ENCODE data around the gene RERE.
A peak's percentile ranks its signal among the peaks of the same experiment; 100 is the strongest.

RERE gene

GRCh38 chr1:8426996-8427395, 390.4 kb downstream of the RERE start:
- no peak for DNase-seq (ENCODE audit: low read depth in 2 of 2)

DNA sequence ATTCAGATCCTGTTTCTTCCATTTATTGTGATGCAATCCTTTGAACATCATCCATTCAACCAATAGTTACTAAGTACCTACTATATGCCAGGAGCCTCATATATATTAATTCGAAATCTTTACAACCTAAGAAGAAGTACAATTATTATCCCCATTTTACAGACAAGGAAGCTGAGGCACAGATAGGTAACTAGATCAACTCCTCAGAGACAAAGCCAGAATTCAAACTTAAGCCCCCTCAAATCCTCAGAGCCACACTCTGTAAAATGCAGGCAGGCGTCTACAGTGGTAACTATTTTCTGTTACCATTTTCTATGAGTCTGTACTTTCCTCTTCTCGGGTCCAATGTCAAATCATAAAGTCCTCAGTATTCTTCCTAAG, 391.7 kb downstream of the RERE start:
- no peak for DNase-seq (ENCODE audit: low read depth in 2 of 2)

GRCh38 chr1:8425150-8425780, 392.2 kb downstream of the RERE start:
- DNase-seq (ENCODE audit: low read depth in 2 of 2): no peak

DNA sequence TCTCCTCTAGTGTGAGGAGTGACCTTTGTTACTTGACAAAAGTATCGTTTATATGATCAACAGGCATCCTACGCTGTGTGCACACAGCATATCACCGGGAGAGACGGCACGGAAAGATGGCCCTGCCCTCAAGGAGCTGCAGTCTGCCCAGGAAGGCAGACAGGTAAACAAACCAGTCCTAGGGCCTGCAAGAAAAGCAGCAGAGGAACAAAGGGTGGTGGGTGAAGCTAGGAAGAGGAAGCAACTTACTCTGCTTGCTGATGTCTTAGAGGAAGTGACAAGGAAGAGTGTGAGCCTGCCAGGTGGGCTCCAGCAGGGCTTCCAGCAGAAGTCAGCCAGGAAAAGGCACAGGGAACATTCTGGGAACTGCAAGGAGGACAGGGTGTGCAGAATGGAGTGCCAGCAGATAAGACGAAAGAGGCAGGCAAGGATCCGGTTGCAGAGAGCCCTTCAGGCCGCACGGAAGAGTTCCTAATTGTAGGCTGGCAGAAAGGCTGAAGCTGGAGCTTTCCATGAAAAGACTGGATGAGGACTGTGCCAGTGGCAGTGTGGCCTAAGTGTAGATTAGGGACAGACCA, 392.8 kb downstream of the RERE start:
- peak; percentile 33 to 40 for DNase-seq (ENCODE audit: low read depth in 2 of 2)

GRCh38 chr1:8423692-8424538, 393.5 kb downstream of the RERE start:
- DNase-seq (ENCODE audit: low read depth in 2 of 2): peak; percentile 35 to 62

GRCh38 chr1:8423269-8423691, 394.2 kb downstream of the RERE start:
- no peak for DNase-seq (ENCODE audit: low read depth in 2 of 2)

DNA sequence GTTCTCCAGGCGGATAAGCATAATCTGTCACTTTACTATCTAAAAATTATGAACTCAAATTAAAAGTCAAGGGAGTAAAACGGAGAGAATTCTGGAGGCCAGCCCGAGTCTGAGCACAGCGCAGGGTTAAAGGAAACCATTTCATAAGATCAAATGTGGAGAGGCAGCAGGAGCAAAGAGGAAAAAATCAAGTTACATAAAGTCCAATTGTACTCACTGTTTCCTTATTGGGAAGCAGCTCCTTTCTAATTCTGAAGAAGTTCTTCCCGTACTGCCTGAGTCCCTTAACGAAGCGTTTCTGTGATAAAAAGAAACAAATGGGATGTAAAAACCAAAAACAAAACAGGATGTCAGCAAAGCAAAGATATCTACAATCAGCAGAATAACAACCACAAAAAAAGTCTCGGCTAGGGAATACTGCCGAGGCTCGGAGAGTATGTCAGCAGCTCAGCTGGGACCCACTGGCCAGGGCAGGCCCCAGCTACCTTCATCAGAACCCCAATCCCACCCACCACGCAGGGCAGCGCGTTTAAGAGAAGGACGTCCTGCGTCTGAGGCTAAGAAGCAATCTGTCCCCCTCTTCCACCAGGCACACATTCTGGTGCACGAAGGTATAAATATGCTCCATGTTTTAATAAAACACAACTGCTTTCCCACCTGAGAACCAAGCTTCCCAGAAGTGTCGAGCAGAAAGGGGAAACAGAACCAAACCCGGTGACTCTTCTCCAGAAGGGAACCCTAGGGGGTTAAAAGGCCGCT, 394.8 kb downstream of the RERE start:
- DNase-seq (ENCODE audit: low read depth in 2 of 2): no peak

GRCh38 chr1:8421721-8422120, 395.7 kb downstream of the RERE start:
- DNase-seq (ENCODE audit: low read depth in 2 of 2): no peak

DNA sequence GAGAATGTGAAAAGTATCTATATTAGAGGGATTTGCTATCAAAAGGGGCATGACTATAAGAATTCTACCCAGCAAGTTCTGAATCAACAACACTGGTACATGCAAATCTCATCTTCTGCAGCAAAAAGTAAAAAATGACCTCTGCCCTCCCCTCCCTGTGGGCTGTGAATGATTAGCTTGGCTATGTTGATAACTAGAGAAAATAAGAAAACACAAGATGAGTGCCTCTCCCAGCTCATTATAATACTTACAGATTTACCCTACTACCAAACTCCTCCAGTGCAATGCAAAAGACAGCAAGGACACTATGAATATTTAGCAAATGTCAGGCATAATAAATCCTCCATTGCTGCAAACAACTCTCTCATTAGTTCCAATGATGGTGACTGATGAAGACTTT, 397.1 kb downstream of the RERE start:
- no peak for DNase-seq (ENCODE audit: low read depth in 2 of 2)

DNA sequence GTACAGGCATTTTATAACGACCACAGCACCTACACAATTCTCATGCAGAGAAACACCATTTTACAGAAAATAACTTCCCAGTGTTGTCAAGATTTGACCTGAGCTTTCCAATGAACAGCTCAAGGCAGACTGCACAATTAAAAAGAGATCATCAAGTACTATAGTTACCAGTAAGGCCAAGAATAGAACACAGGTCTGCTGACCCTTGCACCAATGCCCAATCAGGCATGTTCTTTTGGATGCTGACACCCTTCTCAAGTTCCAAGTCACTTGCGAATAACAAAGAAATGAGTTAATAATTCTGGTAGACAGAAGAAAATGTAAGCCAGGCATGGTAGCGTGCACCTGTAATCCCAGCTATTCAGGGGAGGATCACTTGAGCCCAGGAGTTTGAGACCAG, 397.6 kb downstream of the RERE start:
- no peak for DNase-seq (ENCODE audit: low read depth in 2 of 2)

- DNase-seq (ENCODE audit: low read depth in 2 of 2): no peak
Observed at GRCh38 chr1:8419172-8419571, 398.3 kb downstream of the RERE start.

DNA sequence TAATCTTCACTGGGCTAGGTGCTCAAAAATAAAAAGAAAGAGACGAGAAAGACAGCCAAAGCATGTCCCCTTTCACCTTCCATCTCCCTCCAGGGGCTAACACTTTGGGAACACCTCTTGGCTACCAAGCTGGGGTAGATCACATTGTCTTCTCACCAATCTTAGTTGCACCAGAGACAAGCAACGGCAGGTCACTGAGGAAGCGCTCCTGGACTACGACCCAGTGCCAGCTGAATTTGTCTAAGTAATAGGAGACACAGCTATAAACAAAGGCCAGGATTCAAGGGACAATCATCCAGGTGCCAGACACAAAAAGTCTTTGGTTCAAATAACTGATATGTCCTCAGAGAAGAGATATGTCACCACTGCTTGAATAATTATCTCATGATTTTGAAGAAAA, 399.1 kb downstream of the RERE start:
- DNase-seq (ENCODE audit: low read depth in 2 of 2): no peak

DNA sequence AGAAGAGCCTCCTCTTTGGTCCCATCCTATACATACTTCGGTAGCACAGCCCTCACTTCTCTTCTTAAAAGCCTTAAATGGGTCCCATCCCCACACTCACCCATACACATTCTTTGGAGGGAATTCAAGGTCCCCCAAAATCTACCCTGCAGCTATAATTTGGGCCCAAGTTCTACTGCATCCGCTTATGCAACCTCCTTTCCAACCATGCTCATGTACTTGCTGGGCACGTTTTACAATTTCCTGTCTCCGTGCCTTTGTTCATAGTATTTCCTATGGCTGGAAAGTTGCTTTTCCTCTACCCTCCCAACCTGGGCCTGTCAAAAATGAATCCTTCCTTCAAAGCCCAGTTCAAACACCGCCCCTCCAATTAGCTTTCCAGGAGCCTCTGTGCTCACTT, 399.8 kb downstream of the RERE start:
- DNase-seq (ENCODE audit: low read depth in 2 of 2): no peak

DNA sequence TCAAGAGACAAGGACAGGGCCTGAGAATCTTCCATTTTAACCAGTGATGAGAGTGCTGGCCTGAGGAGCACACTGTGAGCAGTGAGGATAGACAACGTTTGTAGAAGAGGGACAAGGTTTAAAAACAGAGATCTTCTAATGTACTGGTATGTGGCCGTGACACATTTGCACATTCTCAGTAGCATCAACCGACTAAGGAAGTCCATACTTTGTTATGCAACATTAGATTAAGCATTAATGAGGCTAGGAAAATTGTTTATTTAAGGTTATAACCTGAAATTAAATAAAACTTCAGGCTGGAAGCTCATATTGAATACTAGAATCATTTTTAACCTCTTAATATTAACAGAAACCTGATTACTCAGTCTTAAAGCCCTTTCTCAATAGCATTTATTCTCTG, 400.6 kb downstream of the RERE start:
- DNase-seq (ENCODE audit: low read depth in 2 of 2): no peak

GRCh38 chr1:8415526-8416278, 401.7 kb downstream of the RERE start:
- DNase-seq (ENCODE audit: low read depth in 2 of 2): no peak

GRCh38 chr1:8412183-8412831, 405.1 kb downstream of the RERE start:
- DNase-seq (ENCODE audit: low read depth in 2 of 2): no peak

GRCh38 chr1:8411803-8412182, 405.6 kb downstream of the RERE start:
- no peak for DNase-seq (ENCODE audit: low read depth in 2 of 2)

DNA sequence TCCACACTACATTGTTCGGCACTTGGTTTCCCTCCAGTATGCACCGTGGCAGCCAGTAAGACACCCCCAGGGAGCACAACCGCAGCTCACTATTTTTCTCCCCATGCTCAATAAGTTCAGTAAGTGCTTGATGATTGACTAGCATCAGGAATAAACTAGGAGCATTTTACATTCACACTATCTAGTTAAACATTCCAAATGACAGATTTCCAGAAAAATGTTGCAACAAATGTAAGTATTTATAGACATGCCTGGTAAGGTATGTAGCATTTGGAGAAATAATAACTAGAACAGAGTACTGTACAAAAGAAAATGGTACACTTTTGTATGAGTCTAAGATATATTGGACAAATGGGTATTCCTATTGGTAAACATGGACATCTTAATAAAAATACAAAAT, 406.6 kb downstream of the RERE start:
- no peak for DNase-seq (ENCODE audit: low read depth in 2 of 2)

- no peak for DNase-seq (ENCODE audit: low read depth in 2 of 2)
Observed at GRCh38 chr1:8409606-8410005, 407.8 kb downstream of the RERE start.

DNA sequence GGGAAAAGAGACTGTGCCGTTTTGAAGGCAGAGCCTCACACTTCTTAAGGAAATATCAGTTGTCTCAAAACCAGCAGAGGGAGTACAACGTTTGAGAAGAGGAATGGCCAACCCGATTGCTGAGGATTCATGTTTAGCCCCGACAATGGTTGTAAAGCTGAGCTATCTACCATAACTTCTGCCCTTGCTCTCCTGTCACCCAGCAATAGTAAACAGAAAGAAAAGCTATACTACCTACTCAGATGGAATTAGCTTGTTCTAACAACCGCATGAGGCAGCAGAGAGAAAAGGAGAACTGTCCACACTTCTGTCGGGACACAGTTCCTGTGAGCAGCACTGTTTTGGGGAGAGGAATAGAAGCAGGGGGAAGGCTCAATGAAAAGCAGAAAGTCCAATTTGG, 408.3 kb downstream of the RERE start:
- DNase-seq (ENCODE audit: low read depth in 2 of 2): no peak

DNA sequence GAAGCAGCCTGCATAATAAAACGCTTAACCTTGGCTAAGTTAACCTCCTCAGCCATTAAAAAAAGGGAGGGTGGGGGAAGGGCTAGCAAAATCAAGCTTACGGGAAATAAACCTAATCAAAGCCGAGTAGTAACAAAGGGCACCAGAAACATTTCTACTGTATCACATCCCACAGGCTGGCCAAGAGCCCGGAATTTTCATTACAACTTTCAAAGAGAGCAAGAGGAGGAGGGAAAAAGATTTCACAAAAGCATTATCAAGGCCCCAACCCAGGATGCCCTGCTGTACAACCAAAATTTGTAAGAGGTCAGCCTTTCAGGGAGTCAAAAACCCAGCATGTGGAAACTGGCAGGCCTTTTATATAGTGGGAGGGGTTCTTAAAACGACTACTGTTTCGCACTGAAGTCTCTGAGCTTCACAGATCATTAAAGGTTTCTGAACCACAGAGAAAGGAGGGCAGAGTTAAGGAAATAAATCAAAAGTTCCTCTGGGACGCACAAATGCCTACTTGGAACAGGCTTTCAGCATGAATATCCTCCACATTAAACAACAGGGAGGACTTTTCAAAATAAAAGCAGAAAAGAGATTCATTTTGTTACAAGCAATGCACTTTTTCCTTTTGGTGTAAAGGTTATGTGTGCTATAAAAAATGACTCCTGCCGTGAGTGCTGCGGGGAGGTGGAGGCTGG, 409.1 kb downstream of the RERE start:
- DNase-seq (ENCODE audit: low read depth in 2 of 2): no peak
